GM19467 (cell line): ENCODE data around the gene SNED1.

Experiments used
- ATAC-seq: cut with Tn5 transposase; IDR thresholded peaks from one replicate; pipeline ENCODE4 v1.9.1; 2021; ENCODE audit warnings: mild to moderate bottlenecking, moderate library complexity; ENCODE audit not compliant: unreplicated experiment

The SNED1 gene

DNA sequence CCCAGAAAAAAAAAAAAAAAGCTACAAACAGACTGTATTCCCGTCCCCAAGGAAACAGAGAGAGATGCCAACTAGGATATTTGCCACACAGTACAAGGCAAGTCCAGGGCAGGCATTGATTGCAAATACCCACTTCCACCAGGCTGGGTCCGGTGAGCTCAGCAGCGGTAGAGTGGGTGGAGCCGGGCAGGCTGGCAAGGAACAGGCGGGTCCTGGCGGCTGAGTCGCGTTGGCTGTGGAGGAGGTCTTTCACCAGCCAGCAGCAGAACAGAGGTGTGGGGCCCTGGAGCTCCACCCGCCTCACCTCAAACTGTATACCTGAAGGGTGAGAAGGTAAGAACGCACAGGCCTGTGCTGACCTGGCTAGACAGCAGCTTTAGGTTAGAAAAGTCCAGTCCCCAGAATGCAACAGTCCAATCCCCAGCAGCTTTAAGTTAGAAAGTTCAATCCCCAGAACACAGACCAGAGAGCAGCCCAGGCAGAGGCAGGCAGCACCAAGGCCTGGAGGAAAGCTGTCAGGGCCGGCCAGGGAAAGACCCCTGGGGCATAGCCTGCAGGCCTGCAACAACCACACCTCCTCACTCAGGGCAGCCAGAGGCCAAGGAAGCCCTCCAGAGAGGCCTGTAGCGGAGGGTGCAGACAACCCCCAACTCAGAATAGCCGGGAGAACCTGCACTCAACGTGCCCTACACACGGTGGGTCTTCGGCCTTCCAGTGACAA is 125.6 kb downstream of the SNED1 start:
- ATAC-seq, result no peak

DNA sequence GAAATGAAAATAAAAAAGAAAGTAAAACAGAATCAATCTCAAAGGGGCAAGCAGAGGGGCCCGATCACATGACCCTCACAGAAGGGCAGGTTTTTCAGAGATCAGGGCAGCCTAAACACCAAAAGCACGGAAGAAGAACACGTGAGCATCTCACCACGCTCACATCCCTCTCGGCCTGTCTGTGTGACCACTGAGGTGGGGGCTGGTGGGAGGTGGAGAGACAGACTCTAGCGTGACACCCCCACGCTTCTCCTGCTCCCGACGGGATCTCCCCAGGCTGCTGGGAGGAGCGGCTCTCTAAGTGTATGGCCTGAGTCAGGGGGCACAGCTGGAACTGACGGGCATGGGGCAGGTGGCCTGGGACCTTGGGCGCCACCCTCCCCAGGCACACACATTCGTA is 127.2 kb downstream of the SNED1 start:
- no peak for ATAC-seq

DNA sequence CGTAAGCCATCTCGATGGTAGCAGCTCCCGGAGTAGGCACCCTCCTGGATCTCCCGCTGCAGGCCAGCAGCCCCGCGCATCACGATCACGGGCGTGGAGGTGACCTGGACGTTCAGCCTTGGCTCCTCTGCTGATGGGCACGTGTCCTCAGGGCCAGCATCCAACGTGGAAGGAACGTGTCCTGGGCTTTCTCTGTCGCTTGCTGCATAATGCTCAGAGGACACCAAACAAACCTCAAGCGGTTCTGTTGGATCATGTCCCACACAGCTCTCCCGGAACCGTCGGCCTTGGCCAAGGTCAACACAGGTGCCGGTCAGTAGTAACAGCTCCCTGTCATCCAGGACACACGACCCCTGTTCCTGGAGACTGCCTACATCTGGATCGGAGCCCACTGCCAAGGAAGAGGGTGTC is 127.8 kb downstream of the SNED1 start:
- no peak for ATAC-seq

DNA sequence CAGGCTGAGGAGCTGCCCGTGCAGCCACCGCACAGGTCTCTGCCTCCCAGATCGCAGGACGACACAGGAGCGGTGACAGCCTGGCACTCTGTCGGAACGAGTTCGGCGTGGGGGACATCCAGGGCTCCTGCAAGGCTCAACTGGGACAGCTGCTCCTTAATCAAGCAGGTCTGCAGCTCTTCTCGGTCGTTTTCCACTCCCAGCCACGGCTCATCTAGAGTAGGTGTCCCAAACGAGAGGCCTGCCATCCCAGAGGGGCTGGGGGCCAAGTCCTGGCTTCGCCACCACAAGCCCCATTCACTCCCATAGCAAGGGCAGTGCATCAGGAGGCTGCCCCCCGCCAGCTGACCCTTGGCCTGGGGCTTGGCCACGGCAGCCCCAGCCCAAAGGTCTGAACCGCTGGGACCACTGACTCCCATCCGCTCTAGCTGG is 128.4 kb downstream of the SNED1 start:
- ATAC-seq, result no peak

DNA sequence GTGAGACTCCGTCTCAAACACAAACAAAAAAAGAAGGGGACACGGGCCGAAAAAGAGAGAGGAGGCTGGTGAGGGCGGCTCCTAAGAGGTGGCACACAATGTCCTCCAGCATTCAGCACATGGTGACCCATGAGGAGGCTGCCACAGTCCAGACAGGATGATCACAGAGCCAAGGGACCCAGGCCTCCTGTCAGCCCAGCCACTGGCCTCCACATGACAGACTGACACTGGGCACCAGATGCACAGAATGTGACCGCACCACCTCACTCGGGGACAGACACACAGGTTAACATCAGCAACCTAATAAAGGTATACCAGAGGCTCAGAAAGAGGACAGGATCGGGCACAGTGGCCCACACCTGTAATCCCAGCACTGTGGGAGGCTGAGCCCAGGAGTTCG is 129.8 kb downstream of the SNED1 start:
- no peak for ATAC-seq

DNA sequence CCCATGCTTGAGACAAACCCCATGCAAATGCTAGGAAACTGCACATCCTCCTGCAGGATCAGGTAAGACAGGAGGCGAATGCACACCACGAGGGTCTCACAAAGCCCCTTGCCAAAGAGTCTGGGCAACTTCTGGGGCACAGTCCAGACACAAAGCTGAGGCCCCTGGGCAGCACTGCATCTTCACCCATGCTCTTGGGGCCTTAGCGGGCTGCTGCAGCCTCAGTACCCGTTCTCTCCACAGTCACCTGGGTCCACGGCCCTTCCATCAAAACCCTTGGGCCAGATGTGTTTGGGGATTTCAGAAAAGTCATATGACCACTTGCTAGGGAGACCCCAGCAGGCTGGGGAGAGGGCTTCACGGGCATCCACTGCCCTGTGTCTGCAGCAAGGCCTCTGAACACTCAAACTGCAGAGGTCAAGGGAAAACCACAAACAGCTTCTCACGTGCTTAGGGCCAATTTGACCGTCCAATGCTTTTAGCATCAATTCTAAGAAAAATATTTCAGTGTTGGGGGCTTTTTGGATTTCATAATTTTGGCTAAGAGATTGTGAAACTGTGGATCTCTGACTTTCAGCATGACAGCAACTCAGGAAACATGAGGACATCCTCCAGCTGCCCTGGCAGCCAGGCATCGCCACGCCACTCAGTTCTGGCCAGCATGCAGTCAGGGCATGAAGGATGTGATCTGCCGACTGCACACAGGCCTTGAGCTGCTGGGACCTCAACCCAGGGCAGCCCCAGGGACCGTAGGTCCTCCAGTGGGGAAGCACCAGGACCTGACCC is 130.9 kb downstream of the SNED1 start:
- ATAC-seq, result no peak

DNA sequence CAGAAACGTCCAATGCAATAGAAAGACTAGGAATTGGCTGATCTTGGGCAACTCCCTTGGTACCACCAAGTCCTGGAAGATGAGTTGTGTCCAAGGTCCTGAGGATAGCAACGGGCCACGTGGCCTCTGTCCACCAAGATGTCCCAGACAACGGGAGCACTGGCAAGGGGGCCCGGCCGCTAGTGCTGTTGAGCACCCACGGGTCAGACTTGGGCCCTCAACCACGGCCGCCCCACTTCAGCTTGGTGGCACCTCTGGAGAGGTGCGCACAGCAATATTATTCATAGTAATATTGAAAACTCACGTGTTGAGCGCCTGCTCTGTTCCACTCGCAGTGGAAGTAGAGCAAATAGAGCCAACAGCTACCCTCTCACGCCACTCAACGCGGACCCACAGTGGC is 131.9 kb downstream of the SNED1 start:
- no peak for ATAC-seq

DNA sequence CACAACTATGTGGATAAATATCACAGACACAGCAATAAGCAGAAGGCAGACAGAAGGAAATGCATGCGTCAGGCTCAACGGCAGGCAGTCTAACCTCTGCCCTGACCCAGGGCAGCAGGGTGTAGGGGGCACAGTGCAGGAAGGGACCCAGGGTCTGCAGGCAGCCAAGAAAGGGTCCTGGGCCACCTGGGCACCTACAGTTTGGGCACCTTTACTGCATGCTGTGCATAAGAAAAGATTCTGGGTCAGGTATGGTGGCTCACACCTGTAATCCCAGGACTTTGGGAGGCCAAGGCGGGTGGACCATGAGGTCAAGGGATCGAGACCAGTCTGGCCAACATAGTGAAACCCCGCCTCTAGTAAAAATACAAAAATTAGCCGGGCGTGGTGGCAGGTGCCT is 133.1 kb downstream of the SNED1 start:
- ATAC-seq, result no peak

DNA sequence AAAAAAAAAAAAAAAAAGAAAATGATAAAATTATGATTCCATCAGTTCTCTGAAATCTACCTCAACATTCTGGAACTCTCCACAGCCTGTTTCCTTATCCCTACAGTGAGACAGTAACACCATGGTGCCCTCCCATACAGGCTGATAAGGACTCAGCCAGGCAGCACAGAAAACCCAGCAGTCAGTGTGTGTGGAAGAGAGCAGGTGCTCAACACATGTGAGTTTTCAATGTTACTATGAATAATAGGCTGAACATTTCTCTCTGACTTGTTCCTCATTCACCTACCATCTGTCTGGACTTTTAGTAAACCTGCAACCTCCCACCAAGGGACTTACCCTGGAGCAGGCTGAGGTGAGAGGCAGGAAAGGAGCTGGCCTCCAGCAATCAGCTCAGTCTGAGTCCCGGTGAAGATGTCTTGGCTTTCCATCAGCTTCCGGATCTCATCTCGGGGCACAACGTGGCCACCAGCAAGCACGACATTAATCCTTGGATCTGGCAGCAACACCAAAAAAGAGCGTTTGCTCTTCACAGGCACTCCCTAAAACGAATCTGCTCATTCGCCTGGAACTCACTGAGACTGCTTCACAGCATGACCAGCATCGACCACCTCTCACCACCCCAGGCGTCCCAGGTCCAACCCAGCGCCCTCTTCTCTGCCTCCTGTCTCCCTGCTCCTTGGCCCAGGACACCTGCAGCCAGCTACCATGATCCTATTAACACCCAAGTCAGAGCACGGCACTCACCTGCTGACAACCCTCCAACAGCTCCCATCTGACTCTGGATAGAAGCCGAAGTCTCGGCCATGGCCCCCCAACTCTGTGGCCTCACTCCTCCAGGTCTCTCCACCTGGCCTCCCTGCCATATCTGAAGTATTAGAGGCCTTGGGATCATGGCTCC is 134.4 kb downstream of the SNED1 start:
- no peak for ATAC-seq

DNA sequence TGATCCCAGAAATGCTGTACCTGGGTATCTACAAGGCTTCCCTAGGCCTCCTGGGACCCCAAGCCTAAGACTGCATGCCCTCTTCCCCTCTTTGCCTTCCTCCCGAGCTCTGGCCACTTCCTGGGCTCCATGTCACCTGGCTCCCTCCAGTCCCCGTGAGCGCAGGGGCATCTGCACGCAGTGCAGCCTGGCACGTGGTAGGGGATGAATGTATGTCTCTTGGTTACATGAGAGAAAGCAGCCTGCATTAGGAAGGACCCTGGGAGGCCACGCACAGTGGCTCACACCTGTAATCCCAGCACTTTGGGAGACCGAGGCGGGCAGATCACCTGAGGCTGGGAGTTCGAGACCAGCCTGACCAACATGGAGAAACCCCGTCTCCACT is 135.0 kb downstream of the SNED1 start:
- no peak for ATAC-seq

DNA sequence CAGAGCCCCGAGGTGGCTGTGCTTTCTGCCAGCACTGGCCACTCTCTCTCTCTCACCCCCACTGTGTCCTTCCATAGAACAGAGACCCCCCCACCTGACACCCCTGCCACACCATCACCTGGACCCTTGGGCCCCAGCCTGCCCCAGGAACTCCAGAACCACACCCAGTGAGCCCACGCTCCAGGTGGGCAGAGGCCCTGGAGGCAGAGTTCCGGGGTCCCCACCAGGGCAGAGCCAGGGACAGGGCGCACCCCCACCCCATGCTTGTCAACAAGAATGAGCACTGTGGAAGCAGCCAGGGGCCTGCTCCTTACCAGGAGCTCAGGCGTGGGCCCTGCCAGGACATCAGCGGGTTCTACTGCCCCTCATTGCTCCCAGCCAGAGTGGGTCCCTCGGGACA is 136.3 kb downstream of the SNED1 start:
- ATAC-seq, result no peak

DNA sequence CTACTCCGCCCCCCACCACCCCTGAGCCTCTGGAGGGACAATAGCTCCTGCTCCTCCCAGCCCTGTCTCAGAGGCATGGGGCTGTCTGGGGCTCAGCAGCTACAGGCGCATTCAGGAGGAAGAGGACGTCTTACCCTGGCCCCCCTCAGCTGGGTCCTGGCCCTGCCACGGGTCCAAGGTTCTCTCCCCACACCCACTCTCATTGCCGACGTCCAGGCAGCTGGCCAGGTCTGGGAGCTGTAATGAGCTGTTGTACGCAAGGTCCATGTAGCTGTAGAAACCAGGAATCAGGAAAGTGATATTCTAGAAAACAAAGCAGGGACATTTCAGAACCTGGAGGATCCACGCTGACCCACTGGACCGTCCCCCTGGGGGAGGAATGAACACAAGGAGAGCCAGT is 137.3 kb downstream of the SNED1 start:
- ATAC-seq, result no peak

DNA sequence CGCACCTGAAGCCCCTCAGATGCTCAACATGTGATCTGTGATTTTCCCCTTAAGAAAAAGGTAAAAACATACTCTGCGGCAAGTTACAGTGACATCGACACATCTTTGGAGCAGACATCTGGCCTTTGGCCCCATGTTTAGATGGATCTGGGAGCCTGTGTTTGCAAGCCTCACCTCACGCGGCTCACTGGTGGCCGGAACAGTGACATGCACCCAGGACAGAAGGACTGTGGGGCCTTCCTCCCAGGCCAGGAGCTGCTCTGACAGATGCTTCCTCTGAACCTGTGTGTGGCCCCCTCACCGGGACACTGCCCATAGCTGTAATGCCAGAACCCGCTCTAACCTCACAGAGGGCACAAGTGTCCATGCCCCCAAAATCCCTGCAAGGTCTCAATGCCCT is 137.8 kb downstream of the SNED1 start:
- ATAC-seq, result no peak

DNA sequence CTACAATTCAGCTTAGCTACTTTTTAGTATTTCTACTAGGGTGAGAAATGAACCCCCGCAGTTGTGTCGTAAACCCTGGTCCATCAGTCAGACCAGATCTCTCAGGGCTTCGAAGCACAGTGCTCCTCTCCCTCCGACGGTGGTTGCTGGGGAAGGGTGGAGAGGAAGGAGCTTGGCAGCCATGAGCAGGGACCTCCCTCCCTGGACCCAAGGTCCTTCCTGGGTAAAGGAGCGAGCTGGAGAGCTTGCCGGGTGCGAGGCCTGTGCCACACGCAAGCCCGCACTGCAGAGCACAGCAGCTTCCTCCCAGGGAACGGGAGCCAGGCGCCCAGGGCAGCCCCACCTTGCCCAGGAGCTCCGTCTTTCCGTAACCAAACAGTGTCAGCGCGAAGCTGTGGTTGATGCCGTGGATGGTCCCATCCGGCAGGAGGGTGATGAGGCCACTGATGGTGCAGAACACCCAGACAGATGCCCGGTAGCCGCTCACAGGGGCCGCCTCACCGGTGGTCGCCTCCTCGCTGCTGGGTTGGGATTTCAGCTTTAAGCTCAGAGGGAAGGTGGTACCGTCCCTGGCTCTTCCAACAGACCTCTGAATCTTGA is 138.3 kb downstream of the SNED1 start:
- ATAC-seq, result no peak

DNA sequence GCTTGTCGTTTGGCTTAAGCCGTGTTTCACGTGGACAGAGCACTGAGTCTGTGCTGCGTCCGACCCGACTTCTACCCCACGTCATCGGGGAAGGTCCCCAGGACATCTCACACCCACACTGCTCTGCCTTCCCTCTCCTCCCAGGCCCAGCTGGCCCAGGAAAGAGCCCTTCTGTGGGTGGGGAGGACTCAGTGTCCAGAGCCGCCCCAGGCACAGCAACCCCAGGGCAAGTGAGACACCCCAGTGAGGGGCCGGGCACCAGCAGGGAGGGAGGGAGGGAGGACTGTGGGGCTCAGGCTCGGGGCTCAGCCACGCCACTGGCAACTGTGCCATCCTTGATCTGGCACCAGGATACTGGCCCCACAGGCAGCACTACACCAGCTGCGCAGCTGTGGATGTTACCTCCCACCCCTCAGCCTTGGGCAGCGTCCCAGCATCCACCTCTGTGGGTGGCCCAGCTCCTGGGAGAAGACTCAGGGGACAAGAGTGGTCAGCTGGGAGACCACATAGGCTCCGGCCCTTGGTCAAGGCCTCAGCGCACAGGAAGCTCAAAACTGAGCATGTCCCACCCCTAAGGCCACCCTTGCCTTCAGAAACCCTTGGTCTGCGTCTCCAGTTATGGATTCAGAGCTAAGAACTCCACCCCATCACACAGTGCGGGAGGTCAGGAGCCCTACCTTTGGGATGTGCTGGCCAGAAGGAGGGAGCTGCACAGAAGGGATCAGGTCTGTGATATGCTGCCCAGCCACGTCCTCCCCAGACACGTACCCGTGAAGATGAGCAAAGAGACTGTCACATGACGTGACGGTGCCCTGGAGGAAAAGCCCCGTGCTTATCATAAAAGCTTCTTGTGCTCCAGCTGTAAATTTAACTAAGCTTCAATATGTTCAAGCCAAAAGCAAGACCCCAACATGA is 139.1 kb downstream of the SNED1 start:
- ATAC-seq, result no peak

DNA sequence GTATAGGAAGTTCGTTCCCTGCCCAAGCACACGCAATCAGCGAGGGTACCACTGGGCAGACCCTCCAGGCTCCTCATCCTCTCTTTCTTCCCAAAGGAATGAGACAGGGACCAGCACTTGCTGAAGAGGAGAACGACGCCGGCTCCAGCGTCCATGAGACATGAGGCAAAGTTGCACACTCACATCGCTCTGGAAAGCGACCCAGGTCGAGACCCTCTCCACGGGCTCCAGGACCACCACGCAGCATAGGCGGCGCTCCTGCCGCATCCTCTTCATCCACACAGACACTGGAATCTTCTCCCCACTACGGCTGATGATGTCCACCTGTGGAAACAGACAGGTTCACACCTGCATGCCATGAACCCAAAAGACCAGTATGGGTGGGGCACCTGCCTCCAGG is 140.1 kb downstream of the SNED1 start:
- no peak for ATAC-seq

DNA sequence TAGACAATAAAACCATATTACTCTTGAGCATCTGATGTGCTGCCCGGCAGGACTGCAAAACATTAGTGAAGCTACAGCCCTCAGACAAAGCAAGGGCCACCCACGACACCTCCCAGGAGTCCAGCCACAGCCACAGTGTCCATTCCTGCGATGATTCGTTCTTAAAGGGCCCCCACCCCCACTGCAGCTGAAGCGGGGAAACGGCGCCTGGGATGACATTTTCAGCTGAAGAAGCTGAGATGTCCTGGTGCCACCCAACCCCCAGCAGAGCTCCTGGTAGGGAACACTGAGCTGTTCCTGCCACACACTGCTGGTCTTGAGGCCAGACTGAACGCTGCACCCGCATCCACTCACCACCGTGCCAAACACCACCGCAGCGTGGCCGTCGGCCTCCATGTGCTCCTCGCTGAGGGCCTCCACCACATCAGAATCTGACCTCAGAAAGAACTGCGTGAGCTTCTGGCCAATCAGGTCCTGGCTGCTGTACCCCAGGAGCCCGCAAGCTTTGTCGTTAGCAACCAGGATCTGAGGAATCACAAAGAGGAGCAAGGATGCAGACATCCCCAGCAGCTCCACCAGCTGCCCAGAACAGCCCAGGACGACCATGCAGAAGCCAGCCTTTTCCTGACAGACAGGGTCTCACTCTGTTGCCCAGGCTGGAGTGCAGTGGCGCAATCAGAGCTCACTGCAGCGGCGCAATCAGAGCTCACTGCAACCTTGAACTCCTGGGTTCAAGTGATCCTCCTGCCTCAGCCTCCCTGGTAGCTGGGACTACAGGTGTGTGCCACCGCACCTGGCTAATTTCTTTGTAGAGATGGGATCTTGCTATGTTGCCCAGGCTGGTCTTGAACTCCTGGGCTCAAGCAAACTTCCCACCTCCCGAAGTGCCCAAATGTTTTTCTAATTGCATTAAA is 141.4 kb downstream of the SNED1 start:
- no peak for ATAC-seq

DNA sequence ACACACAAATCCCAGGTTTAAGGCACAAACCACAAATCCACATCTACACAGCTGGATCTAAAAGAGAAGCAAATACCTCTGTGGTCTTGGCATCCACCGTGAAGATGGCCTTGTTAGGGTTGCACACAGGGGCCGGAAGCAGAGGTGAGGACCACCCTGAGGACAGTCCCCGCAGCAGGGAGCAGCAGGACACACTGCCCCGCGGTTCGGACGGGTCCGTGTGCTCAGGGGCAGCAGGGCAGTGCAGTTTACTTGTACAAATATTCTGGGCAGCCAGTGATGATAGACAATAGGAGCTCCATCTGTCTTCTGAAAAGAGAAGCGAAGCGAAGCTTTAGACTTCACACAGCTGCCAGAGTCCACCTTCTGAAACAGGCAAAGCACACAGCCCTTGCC is 142.0 kb downstream of the SNED1 start:
- ATAC-seq, result no peak

DNA sequence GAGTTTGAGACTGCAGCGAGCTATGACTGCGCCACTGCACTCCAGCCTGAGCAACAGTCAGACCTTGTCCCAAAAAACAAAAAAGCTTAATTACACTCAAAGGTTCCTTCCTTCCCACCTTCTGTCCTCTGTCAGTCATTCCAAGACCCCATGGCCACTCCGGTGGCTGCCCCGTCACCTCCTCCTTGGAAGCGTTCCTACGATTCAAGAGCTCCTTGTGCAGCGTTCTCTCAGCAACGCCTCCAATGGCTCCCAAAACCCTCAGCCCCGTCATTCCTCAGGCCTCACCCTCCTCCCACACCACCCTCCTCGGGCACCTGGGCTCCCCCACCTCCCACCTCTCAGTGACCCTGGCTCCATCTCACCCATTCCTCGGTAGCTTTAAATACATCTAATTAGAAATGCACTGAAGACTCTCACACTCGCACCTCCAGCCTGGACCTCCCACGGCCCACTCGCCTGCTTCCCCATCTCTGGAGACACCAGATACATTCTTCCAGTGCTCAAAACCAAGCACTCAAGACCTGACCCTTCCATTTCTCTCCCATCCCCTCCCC is 142.9 kb downstream of the SNED1 start:
- no peak for ATAC-seq
